Testis (tissue), 2 donors: Measurements from ENCODE around the gene THAP8.

Source experiments
- CTCF ChIP-seq, 3 experiments: fragments of 450-650 bp in 2 of 3; fragments of 200-600 bp in 1 of 3; sonication (generic) in 1 of 3; IDR thresholded peaks; one replicate each; pipeline ENCODE4 v1.5.1; 2016 to 2019; ENCODE audit warnings: antibody characterized with exemption in 3 of 3, mild to moderate bottlenecking in 2 of 3, moderate library complexity in 1 of 3
- POLR2A ChIP-seq: fragments of 450-650 bp; IDR thresholded peaks from one replicate; pipeline ENCODE4 v1.6.1; 2017; ENCODE audit warnings: antibody characterized with exemption, mild to moderate bottlenecking, moderate library complexity

DNA sequence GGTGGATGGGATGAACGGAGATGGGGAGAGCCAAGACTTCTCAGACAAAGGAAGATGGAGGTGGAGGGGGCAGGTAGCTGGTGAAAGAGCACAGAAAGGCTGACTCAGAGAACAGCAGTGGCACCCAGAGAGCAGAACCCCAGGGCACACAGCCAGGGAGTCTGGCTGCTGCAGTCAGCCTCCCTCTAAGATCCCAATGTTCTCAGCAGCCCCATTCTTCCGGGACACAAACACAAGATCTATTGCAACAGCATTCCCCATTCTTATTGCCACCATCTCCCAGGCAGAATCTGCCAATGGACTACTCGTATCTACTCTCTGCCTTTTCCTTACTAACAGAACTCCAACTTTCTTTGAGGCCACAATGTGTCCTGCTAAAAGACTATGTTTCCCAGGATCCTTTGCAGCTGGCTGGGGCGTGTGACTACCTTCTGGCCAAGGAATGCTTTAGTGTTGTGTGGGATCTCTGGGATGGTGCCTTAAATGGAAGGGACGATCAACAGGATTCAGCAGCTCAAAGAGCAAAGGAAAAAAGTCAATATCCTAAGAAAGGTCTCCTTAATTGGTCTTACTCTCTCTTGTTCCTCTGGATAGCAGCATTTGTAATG is 7.5 kb downstream of the THAP8 start:
- TF ChIP-seq CTCF (IDR thresholded peaks at IDR 0.05), result no peak
- no peak for TF ChIP-seq POLR2A
